OCI-M2 (cell line): ENCODE measurements around the gene CLASRP.

Experiments
- DNase-seq: peaks from one replicate; lab custom pipeline; 2025; ENCODE audit not compliant: unreplicated experiment; lab: John Stamatoyannopoulos, UW

CLASRP gene

DNA sequence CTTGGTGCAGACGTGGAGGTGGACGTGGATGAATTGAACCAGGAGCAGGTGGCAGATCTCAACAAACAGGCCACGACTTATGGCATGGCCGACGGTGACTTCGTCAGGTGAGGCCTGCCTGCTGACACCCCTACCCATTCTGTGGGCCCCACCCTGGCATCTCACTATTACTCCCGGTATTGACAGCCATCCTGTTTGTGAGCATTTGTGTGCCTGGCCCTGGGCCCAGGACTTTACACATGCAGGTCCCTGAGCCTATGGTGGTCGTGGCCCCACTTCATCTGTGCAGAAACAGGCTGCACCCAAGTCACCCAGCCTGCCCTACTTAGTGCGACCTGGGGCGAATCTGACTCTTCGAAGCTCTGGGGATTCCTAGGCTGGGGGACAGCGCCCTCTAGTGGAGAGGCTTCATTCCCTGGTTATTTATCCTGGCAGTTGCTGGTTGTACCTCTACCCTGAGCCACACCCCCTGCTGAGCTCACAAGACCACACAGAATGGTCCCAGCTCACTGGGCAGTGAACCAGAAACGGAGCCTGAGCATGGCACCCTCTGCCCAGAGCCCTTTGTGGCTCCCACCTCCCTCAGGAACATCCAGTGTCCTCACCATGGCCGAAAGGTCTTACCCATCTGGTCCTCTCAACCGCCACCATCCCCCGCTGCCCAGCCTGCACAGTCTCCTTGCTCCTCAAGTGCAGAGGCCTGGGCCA is 20.6 kb downstream of the CLASRP start:
- DNase-seq = peak; percentile 73

DNA sequence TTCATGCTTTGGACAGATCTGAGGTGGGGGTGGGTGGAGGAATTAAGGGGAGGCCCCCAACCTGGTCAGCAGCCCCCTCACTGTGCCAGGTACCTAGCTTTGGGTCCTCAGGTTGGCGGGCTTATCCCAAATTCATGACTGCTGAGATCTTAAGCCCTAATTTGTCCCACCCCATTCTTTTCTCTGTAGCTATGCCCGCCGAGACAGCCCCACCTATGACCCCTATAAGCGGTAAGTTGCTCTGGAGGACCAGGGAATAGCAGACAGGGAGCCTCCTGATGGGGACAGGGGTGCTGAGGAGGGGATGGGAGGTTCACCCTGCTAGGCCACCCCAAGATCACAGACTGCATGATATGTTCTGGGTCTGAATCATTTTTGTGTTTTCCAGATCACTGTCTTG is 23.1 kb downstream of the CLASRP start:
- DNase-seq = no peak

DNA sequence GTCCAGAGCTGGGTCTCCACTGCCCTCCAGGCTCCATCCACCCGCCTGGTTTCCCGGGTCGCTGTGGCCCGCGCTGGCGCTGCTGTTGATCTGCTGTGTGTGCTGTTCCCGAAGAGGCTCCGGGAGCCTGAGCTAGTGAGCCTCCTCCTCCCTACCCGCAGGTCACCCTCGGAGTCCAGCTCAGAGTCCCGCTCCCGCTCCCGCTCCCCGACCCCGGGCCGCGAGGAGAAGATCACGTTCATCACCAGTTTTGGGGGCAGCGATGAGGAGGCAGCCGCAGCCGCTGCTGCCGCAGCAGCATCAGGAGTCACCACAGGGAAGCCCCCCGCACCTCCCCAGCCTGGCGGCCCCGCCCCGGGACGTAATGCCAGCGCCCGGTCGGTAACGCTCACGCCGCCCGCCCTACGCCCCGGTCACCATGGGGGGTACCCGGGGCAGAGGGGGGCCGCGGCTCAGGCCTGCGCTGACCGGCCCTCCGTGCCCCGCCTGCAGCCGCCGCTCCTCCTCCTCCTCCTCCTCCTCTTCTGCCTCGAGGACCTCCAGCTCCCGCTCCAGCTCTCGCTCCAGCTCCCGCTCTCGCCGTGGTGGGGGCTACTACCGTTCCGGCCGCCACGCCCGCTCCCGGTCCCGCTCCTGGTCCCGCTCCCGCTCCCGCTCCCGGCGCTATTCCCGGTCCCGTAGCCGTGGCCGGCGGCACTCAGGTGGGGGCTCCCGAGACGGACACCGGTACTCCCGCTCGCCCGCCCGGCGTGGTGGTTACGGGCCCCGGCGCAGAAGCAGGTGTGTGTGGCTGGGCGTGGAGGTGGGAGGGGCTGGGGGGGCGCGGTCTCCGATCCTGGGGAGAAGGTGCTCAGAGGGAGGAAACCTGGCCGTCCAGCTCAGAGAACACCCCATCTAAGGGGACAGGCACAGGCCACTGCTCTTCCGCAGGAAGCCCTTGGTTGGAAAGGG is 25.3 kb downstream of the CLASRP start:
- DNase-seq = no peak

DNA sequence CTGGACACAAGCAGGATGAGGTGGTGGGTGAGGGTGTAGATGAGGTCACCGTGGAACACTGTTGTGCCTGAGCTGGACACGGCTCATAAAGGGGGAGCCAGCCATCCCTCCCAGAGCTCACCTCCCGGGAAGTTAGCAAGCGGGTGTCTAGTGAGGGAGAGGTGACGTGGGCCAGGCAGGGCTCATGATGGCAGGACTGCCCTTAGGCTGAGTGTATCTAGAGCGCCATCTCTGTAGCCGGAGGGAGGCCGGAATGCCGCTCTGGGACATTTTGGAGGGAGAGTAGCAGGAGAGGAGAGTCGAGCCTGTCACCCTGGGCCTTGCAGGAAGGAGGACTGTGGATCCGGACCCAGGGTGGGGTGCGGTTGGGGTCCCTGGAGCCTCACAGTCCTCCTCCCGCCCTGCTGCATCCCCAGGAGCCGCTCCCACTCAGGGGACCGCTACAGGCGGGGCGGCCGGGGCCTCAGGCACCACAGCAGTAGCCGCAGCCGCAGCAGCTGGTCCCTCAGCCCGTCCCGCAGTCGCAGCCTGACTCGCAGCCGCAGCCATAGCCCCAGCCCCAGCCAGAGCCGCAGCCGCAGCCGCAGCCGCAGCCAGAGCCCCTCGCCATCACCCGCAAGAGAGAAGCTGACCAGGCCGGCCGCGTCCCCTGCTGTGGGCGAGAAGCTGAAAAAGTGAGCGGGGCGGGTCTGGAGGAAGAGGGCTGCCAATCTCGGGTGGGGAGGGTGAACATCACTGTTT is 28.2 kb downstream of the CLASRP start:
- DNase-seq = no peak

DNA sequence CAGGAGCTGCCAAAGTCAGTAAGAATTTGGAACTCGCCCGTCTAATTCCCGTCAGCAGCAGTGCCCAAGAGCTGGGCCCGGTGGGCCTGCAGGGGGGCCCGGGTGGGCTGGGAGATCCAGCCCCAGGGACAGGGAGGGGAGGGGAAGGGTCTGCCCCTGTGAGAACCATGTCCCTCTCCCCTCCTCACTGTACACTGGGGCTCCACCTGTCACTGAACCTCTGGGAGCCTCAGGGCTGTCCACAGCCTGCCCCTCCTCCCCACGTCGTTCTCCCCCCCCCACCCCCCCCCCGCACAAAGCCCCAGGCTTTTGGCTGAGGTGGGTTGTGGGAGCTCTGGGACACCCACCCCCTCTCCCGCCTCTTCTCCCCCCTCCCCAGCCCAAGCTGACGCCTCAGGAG is 29.2 kb downstream of the CLASRP start:
- DNase-seq = no peak

DNA sequence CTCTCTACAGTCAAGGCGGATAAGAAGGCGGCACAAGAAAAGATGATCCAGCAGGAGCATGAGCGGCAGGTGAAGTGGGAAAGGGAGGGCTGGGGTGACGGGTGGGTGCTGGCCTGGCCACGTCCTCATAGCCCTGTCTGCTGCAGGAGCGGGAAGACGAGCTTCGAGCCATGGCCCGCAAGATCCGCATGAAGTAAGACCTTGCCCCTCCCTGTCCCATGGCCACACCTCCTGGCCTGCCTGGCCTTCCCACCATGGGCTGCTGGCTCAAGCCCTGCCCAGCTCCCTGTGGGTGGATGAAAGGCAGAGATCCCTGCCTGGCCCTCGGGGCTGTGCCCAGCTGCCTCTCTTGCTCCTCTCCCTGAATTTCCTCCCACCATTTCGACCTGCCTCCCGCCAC is 30.2 kb downstream of the CLASRP start:
- no peak for DNase-seq

DNA sequence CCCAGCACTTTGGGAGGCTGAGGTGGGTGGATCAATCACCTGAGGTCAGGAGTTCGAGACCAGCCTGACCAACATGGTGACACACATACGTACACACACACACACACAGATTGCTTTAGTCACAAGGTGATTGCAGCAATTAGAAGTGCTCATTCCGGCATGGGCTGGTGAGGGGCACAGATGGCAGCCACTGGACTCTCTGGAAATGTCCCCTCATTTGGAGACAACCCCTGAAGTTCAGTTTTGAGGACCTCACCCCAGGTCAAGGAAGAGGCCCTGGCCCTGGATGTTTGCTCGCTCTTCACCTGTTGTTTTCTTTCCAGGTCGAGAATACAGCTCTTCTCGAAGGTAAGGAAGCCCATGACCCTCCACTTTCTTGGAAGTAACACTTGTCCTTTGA is 31.4 kb downstream of the CLASRP start:
- no peak for DNase-seq

DNA sequence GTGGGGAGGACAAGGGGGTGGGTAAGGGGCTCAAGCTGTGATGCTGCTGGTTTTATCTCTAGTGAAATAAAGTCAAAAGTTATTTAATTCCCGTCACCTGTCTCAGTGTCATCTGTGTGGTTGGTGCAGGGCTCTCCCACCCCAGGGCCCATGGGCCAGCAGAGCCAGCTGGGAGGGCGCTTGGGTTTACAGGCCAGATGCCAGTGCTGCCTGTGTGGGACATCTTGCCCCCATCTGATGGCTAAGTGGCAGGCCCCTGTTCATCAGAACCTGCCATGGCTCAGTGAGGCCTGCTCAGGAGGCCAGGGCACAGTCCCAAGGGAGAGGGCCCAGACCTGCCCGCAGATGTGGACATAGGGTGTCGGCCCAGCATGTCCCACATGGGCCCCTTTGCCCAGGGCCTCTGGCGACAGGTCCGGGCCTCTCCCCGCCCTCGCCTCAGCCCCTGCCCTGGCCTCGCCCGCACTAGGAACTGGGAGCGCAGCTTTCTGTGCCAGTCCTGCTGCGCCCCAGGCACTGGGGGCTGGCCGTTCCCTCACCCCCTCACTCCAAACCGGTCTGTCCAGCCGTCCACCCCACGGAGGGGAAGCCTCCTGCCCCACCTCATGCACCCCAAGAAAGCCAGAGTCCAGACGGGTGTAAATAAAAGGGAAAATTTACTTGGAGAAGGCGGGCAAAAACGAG is 32.2 kb downstream of the CLASRP start:
- DNase-seq = no peak

DNA sequence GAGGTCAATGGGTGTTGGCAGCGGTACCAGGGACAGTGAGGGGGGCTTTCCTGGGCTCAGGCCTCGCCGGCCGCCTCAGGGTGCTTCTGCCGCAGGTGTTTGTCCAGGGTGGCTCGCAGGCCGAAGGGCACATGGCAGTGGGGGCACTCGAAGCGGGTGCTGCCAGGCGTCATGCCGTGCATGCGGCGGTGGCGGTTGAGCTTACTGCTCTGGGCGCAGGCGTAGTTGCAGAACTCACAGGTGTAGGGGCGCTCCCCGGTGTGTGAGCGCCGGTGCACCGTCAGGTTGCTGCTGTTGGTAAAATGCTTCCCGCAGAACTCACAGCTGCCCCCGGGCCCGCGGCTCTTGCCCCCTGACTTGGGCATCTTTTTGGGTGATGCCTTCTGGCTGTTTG is 32.7 kb downstream of the CLASRP start:
- DNase-seq = no peak

DNA sequence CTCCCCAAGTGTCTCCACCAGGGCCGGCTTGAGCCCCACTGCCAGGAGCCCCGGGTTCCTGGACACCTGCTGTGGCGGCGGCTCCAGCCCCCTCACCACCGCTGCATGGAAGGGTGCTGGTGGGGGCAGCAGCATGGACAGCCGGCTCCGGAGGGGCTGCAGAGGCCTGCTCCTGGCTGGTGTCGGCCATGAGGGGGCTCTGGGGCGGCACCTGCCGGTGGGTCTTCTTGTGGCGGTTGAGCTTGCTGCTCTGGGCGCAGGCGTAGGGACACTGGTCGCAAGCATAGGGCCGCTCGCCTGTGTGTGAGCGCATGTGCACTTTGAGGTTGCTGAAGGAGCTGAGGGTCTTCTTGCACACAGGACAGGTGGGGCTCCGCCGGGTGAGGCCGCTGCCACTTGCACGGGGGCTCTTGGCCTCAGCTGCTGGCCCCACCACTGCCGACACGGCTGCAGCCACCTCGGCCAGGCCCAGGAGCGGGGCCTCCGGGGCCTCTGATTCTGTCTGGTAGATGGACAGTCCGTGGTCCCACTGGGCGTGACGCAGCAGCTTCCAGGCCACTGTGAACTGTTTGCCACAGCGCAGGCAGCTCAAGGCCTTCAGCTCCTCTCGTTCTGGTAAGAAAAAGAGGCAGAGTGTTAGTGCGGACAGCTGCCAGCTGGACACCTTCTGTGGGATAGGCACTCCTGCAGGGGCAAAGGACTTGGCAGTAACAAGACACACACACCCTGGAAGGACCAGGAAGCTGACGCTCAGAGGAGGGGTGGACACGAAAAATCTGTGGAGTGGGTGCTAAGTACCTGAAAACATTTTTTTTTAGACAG is 33.3 kb downstream of the CLASRP start:
- no peak for DNase-seq

DNA sequence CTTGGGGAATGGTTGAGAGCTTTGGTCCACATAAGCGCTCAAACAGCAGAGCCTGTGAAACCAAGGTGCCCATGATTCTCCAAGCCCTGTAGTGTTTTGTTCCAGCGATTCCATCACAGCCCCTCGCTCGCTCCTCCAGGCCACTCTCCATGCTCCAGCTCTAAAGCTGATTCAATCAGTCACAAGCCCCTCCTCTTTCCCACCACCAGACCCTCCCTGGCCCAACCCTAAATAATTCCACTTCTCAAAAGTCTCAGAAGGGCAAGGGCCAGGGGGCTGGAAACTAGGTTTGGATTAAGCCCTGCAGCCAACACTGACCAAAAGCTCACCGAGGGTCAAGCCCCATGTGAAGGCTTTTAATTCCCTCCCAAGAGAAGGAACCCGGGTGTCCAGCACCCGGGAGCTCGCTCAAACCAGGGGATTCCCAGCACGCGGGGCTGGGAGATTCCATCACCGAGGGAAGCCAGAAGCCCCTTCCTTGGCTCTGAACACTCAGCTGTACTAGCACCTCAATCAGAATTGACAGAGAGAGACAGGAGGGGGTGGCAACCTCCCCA is 36.0 kb downstream of the CLASRP start:
- no peak for DNase-seq

DNA sequence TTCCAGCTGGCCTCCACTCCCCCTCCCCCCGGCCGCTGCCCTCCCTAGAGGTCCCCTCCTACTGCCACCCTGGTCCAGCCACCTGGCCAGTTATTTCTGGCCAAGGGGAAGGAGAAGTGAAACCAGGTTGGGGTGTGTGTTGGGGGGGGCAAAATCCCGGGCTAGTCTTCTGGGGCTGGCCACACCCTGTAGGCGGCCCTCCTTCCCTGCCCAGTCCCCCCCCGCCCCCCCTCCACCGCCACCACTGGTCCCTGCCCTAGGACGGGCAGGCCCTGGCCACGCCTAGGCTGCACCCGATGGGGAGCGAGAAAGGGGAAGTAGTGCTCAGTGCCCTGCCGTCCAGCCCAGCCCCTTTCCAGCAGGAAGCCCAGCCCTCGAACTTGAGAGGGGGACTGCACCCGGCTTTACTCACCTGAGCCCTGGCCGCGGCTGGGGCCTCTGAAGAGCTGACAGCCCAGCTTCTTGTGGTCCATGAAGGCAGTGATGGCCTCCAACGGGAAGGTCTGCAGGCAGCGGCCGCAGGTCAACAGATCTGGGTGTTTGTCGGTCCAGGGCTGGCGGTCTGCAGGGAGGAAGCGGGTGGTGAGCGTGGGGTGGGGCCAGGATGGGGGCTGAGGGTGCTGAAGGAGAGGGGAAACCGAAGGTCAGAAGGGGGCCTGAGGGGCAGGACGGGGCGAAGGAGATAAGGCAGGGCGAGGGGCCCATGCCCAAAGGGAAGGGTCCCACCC is 36.6 kb downstream of the CLASRP start:
- no peak for DNase-seq

DNA sequence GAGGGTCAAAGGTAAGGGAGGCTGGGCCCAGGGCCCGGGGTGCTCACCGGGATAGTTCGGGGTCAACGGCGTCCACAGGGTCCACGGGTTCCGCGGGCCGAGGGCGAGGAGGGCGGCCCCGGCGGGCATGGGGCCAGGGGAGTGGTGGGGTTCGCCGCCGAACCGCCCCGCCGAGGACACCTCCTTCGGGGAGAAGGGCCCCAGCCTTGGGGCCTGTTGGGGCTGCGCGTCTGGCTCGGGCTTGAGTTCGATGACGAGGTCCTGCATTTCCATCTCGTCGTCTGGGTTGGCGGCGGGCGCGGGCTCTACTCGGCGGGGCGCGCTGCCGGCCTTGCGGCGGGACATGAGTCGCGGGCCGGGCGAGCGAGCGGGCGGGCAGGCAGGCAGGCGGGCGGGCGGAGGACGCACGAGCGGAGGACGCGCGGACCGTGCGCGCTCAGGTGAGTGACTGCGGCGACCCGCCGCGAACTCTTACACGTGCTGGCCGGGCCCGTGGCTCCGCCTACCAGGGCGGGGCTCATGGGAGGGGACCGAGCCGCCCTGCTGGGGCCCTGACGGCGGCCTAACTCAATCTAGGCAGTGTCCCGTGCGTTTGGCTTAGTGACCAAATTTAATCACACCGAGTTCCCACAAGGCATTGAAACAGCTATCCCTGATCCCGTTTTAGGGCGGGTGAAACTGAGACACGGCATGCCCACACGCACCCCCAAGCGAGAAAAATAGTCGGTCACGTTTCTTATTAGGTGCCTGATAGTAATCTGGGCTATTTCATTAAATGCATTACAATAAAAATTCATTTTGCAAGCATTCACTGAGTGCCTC is 37.4 kb downstream of the CLASRP start, which contains the start of gene ZNF296:
TSS of gene ZNF296 (minus strand) at position 450 of the 822 bp plus-strand sequence. CDS start at position 345, 105 bp downstream.
- DNase-seq = no peak

DNA sequence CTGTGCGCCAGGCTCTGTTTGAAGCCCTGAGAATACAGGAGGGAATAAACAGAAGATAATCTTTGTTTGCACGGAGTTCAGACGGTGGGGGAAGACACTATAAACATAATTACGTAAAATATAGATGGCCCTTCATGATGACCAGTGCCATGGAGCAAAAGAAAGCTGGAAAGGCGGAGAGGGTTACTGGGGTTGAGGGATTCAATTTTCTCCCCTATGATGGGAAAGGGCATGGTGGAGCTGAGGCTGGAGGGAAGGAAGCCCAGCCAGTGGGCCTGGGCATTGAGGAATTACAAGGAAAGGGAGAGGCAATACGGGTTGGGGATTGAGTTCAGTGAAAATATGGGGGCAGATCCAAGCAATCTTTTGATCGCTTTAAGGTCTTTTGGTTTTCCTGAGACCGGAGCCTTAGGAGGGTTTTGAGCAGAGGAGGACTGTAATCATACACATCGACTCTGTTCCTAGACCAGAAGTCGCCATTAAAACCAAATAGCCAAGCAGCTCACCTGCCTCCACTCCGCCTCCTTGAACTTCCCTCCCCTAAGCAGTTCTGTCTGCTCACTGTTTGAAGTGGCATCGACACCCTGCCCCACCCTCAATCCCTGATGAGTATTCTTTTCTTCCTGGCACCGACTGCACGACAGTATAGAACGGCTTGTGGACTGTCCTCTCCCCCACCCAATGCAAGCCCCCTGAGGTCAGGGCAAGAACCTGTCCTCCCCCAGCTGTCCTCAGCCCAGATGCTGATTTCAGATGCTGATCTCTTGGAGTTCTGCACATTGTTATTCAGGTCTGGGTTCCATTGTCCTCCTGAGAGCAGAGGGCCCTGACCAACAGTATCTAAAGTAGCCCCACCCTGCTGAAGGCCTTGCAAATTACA is 38.2 kb downstream of the CLASRP start:
- no peak for DNase-seq

DNA sequence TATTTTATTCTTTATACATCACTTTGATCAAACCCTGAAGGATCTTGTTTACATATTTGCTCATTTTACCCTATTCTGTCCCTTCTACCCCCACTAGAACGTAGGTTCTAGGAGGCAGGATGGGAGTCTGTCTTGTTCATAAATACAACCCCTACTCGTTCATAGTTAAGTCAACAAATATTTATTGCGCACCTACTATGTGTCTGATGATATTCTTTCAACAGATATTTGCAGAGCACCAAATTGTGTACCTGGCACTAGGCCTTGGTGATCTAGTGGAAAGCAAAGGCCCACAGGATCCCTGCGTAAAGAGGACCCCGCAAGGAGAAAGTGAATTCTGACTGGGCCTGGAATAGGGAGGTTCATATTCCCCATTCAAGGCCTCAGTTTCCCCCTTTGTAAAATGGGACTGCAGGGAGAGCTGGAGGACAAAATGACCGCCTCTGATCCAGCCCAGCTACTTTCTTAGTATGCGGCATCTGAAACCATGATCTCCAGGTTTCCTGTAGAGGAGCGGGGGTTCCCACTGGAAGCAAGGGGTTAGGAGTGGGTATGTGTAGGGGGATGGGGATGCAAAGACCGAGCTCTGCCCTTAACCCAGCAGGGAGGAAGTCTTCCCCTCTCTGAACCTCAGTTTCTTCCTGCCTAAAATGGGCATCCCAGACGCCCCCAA is 39.7 kb downstream of the CLASRP start:
- DNase-seq = no peak

DNA sequence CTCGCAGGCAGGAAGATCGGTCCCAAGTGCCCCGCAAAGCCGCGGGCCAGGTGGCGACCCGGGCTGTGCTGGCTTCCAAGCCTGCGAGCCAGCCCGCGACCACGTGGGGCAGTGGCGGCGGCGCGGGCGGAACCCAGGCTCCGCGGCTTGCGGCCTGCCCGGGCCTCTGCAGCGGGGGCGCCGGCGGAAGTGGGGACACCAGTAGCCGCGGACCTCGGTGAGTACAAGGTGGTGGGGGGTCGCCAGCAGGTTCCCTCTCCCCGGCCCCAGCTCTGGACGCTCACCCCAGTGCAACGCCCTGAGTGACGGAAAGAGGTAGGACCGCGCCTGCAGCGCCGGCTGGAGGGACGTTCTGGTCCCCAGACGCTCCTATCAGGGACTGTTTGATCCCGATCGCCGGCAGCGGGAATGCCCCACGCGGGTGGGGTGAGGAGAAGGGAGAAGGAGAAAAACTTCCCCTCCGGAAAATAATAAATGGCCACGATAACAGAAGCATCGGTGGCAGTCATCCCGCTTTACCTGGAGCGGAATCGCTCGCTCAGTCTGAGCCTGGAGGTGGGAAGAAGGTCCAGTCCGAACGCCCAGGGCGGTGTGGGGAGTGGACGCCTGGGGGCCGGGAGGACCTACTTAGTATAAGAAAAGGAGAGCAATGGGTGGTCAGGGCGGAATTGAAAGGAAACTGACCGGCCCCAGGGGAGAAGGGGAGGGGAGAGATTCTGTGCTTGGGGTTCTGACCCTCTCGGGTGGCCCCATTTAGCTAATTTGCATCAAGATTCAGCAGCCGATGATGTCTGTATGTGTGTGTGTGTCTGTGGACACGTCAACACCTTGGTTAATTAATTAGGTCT is 40.4 kb downstream of the CLASRP start, which contains the start of gene GEMIN7:
TSS of gene GEMIN7 (plus strand) at position 198 of the 848 bp plus-strand sequence. CDS start 10,855 bp downstream, outside the sequence.
- DNase-seq = peak; percentile 24
